Measurements from ENCODE around the gene UBQLN4.

The UBQLN4 gene

GRCh38 chr1:156014829-156015228, 38.8 kb downstream of the UBQLN4 start:
- Histone ChIP-seq H3K9ac (ENCODE audit: low read length) (no peak overlapping the region), H3K27me3 (ENCODE audit: control insufficient read depth, insufficient read depth, low read length) (no peaks in the 10 kb centered on the region), H3K4me3 (ENCODE audit: low read length) (no peak overlapping the region), H3K36me3 (ENCODE audit: control insufficient read depth, insufficient read depth, low read length) (peaks cover 36% of the 10 kb centered on the region), H3K27ac (ENCODE audit: low read depth, low read length) (no peak overlapping the region), H3K4me1 (ENCODE audit: control insufficient read depth, insufficient read depth, low read length) (peaks cover 2% of the 10 kb centered on the region)

- Histone ChIP-seq H3K27me3 (ENCODE audit: control insufficient read depth, insufficient read depth, low read length) (no peaks in the 10 kb centered on the region), H3K27ac (ENCODE audit: low read depth, low read length) (no peak overlapping the region), H3K4me1 (ENCODE audit: control insufficient read depth, insufficient read depth, low read length) (no peaks in the 10 kb centered on the region), H3K4me3 (ENCODE audit: low read length) (no peak overlapping the region), H3K9ac (ENCODE audit: low read length) (no peak overlapping the region), H3K36me3 (ENCODE audit: control insufficient read depth, insufficient read depth, low read length) (peaks cover 45% of the 10 kb centered on the region)
Measured at GRCh38 chr1:156012051-156012817, 41.4 kb downstream of the UBQLN4 start.

GRCh38 chr1:156009404-156009803, 44.2 kb downstream of the UBQLN4 start:
- no peak overlapping the region for H3K27ac ChIP-seq (ENCODE audit: low read depth, low read length)
- no peak overlapping the region for H3K4me3 ChIP-seq (ENCODE audit: low read length)
- H3K9ac ChIP-seq (ENCODE audit: low read length): no peak overlapping the region
- no peaks in the 10 kb centered on the region for H3K27me3 ChIP-seq (ENCODE audit: control insufficient read depth, insufficient read depth, low read length)
- H3K4me1 ChIP-seq (ENCODE audit: control insufficient read depth, insufficient read depth, low read length): no peaks in the 10 kb centered on the region
- peaks cover 39% of the 10 kb centered on the region for H3K36me3 ChIP-seq (ENCODE audit: control insufficient read depth, insufficient read depth, low read length)

GRCh38 chr1:156006666-156007376, 46.8 kb downstream of the UBQLN4 start:
- no peaks in the 10 kb centered on the region for H3K4me1 ChIP-seq (ENCODE audit: control insufficient read depth, insufficient read depth, low read length)
- H3K9ac ChIP-seq (ENCODE audit: low read length): no peak overlapping the region
- no peak overlapping the region for H3K27ac ChIP-seq (ENCODE audit: low read depth, low read length)
- H3K27me3 ChIP-seq (ENCODE audit: control insufficient read depth, insufficient read depth, low read length): no peaks in the 10 kb centered on the region
- no peak overlapping the region for H3K4me3 ChIP-seq (ENCODE audit: low read length)
- peaks cover 23% of the 10 kb centered on the region for H3K36me3 ChIP-seq (ENCODE audit: control insufficient read depth, insufficient read depth, low read length)

GRCh38 chr1:156004843-156005584, 48.6 kb downstream of the UBQLN4 start:
- Histone ChIP-seq H3K4me3 (ENCODE audit: low read length) (no peak overlapping the region), H3K4me1 (ENCODE audit: control insufficient read depth, insufficient read depth, low read length) (no peaks in the 10 kb centered on the region), H3K27me3 (ENCODE audit: control insufficient read depth, insufficient read depth, low read length) (no peaks in the 10 kb centered on the region), H3K36me3 (ENCODE audit: control insufficient read depth, insufficient read depth, low read length) (peaks cover 10% of the 10 kb centered on the region), H3K9ac (ENCODE audit: low read length) (no peak overlapping the region), H3K27ac (ENCODE audit: low read depth, low read length) (no peak overlapping the region)

GRCh38 chr1:156003923-156004188, 49.7 kb downstream of the UBQLN4 start:
- no peak overlapping the region for H3K27ac ChIP-seq (ENCODE audit: low read depth, low read length)
- peak overlapping the region; percentile 19 for H3K4me3 ChIP-seq (ENCODE audit: low read length)
- H3K4me1 ChIP-seq (ENCODE audit: control insufficient read depth, insufficient read depth, low read length): no peaks in the 10 kb centered on the region
- no peak overlapping the region for H3K9ac ChIP-seq (ENCODE audit: low read length)
- peaks cover 2% of the 10 kb centered on the region for H3K36me3 ChIP-seq (ENCODE audit: control insufficient read depth, insufficient read depth, low read length)
- H3K27me3 ChIP-seq (ENCODE audit: control insufficient read depth, insufficient read depth, low read length): no peaks in the 10 kb centered on the region

- H3K27me3 ChIP-seq (ENCODE audit: control insufficient read depth, insufficient read depth, low read length): no peaks in the 10 kb centered on the region
- H3K27ac ChIP-seq (ENCODE audit: low read depth, low read length): no peak overlapping the region
- no peaks in the 10 kb centered on the region for H3K36me3 ChIP-seq (ENCODE audit: control insufficient read depth, insufficient read depth, low read length)
- H3K4me3 ChIP-seq (ENCODE audit: low read length): peak overlapping the region; percentile 44
- no peaks in the 10 kb centered on the region for H3K4me1 ChIP-seq (ENCODE audit: control insufficient read depth, insufficient read depth, low read length)
- H3K9ac ChIP-seq (ENCODE audit: low read length): no peak overlapping the region
Measured at GRCh38 chr1:156002188-156002911, 51.2 kb downstream of the UBQLN4 start.

GRCh38 chr1:156001662-156002171, 51.9 kb downstream of the UBQLN4 start:
- H3K36me3 ChIP-seq (ENCODE audit: control insufficient read depth, insufficient read depth, low read length): no peaks in the 10 kb centered on the region
- H3K27ac ChIP-seq (ENCODE audit: low read depth, low read length): no peak overlapping the region
- H3K4me3 ChIP-seq (ENCODE audit: low read length): peak overlapping the region; percentile 44
- H3K27me3 ChIP-seq (ENCODE audit: control insufficient read depth, insufficient read depth, low read length): no peaks in the 10 kb centered on the region
- H3K9ac ChIP-seq (ENCODE audit: low read length): no peak overlapping the region
- no peaks in the 10 kb centered on the region for H3K4me1 ChIP-seq (ENCODE audit: control insufficient read depth, insufficient read depth, low read length)

- Histone ChIP-seq H3K27ac (ENCODE audit: low read depth, low read length) (no peak overlapping the region), H3K4me1 (ENCODE audit: control insufficient read depth, insufficient read depth, low read length) (no peaks in the 10 kb centered on the region), H3K4me3 (ENCODE audit: low read length) (peak overlapping the region; percentile 20), H3K9ac (ENCODE audit: low read length) (no peak overlapping the region), H3K27me3 (ENCODE audit: control insufficient read depth, insufficient read depth, low read length) (no peaks in the 10 kb centered on the region), H3K36me3 (ENCODE audit: control insufficient read depth, insufficient read depth, low read length) (no peaks in the 10 kb centered on the region)
Measured at GRCh38 chr1:156001021-156001661, 52.5 kb downstream of the UBQLN4 start.

- no peak overlapping the region for H3K9ac ChIP-seq (ENCODE audit: low read length)
- no peak overlapping the region for H3K27ac ChIP-seq (ENCODE audit: low read depth, low read length)
- H3K27me3 ChIP-seq (ENCODE audit: control insufficient read depth, insufficient read depth, low read length): no peaks in the 10 kb centered on the region
- H3K36me3 ChIP-seq (ENCODE audit: control insufficient read depth, insufficient read depth, low read length): no peaks in the 10 kb centered on the region
- H3K4me3 ChIP-seq (ENCODE audit: low read length): no peak overlapping the region
- no peaks in the 10 kb centered on the region for H3K4me1 ChIP-seq (ENCODE audit: control insufficient read depth, insufficient read depth, low read length)
Measured at GRCh38 chr1:155999964-156000363, 53.6 kb downstream of the UBQLN4 start.

GRCh38 chr1:155996166-155996565, 57.4 kb downstream of the UBQLN4 start:
- Histone ChIP-seq H3K36me3 (ENCODE audit: control insufficient read depth, insufficient read depth, low read length) (no peaks in the 10 kb centered on the region), H3K4me1 (ENCODE audit: control insufficient read depth, insufficient read depth, low read length) (no peaks in the 10 kb centered on the region), H3K9ac (ENCODE audit: low read length) (no peak overlapping the region), H3K27me3 (ENCODE audit: control insufficient read depth, insufficient read depth, low read length) (no peaks in the 10 kb centered on the region), H3K4me3 (ENCODE audit: low read length) (no peak overlapping the region), H3K27ac (ENCODE audit: low read depth, low read length) (no peak overlapping the region)

GRCh38 chr1:155993595-155993994, 60.0 kb downstream of the UBQLN4 start:
- H3K27ac ChIP-seq (ENCODE audit: low read depth, low read length): no peak overlapping the region
- peaks cover 5% of the 10 kb centered on the region for H3K4me1 ChIP-seq (ENCODE audit: control insufficient read depth, insufficient read depth, low read length)
- H3K9ac ChIP-seq (ENCODE audit: low read length): no peak overlapping the region
- H3K4me3 ChIP-seq (ENCODE audit: low read length): no peak overlapping the region
- no peaks in the 10 kb centered on the region for H3K36me3 ChIP-seq (ENCODE audit: control insufficient read depth, insufficient read depth, low read length)
- no peaks in the 10 kb centered on the region for H3K27me3 ChIP-seq (ENCODE audit: control insufficient read depth, insufficient read depth, low read length)

All from rectal smooth muscle tissue (tissue), 1 donor.